Upper lobe of left lung (tissue), 6 donors: ENCODE data around the gene DUSP9. TPM values are rescaled to one million over a fixed set of nuclear protein-coding genes. Genes with fewer than 3 reads are reported as not detected.
A peak's percentile ranks its signal among the peaks of the same experiment; 100 is the strongest.

ENCODE experiments used
- ATAC-seq, 2 donors: fragments of 200-7000 bp; cut with Tn5 transposase; one replicate each; pipeline ENCODE4 v1.9.1; 2022; ENCODE audit warnings: mild to moderate bottlenecking in 2 of 2, moderate library complexity in 2 of 2; ENCODE audit not compliant: low FRiP score in 2 of 2
- DNase-seq, 2 donors: peaks; one replicate each; pipeline ENCODE4 v3.0.0-alpha.2; 2019 to 2020
- H3K27ac ChIP-seq, 4 donors: fragments of 200-600 bp; sonication (generic); one replicate each; pipeline ENCODE4 v1.5.1; 2016 to 2019
- H3K27me3 ChIP-seq, 4 donors: fragments of 200-600 bp; sonication (generic); one replicate each; pipeline ENCODE4 v1.5.1; 2017 to 2019
- H3K36me3 ChIP-seq, 4 donors: fragments of 200-600 bp; sonication (generic); one replicate each; pipeline ENCODE4 v1.5.1; 2016 to 2019
- H3K4me1 ChIP-seq, 4 donors: fragments of 200-600 bp; sonication (generic); one replicate each; pipeline ENCODE4 v1.5.1; 2018 to 2019
- H3K4me3 ChIP-seq, 4 donors: fragments of 200-600 bp; sonication (generic); one replicate each; pipeline ENCODE4 v1.5.1; 2017 to 2019; ENCODE audit warnings: mild to moderate bottlenecking in 2 of 4, moderate library complexity in 1 of 4
- H3K9me3 ChIP-seq, 4 donors: fragments of 200-600 bp; sonication (generic); one replicate each; pipeline ENCODE4 v1.5.1; 2018 to 2019
- EP300 ChIP-seq, 4 donors: sonication (generic); formaldehyde crosslinking; IDR thresholded peaks; one replicate each; pipeline ENCODE4 v1.5.1; 2017; ENCODE audit warnings: antibody characterized with exemption in 4 of 4, control low read depth in 2 of 4
- POLR2A ChIP-seq, 4 donors: fragments of 450-650 bp; IDR thresholded peaks; one replicate each; pipeline ENCODE4 v1.5.1; 2016 to 2017; ENCODE audit warnings: antibody characterized with exemption in 4 of 4, mild to moderate bottlenecking in 2 of 4
- POLR2AphosphoS5 ChIP-seq, 2 donors: sonication (generic); formaldehyde crosslinking; IDR thresholded peaks; one replicate each; pipeline ENCODE4 v1.5.1; 2017; ENCODE audit warnings: antibody characterized with exemption in 2 of 2
- WGBS, 2 donors: methylation state at CpG; one replicate each; pipeline ENCODE4 v1.1.5; 2017 to 2018; 5-methylcytosine and 5-hydroxymethylcytosine counted together
- total RNA-seq, 6 donors: library from RNA; depleted of rRNA in 4 of 6; stranded (reverse); fragments of >200 nt in 4 of 6; gene quantifications; one replicate each; pipeline versions ENCODE4 v1.1.0 to v1.2.1, GENCODE V29; 2016 to 2021
- TF ChIP-seq, protein P1 (sequence below), 6 experiments: fragments of 450-650 bp in 4 of 6; fragments of 200-600 bp in 2 of 6; sonication (generic) in 2 of 6; IDR thresholded peaks; one replicate each; pipeline ENCODE4 v1.5.1; 2016 to 2019; ENCODE audit warnings: antibody characterized with exemption in 6 of 6
- donor health status: DM: no; HTN: no; CAD: no; lungs with moderate emphysema.
- donor health status: DM: no; HTN: yes; CAD: no; lungs with severe emphysema.

The DUSP9 gene
- total RNA-seq, 6 donors from 2014 or later, result 0.14 to 0.44 (median 0.27) TPM; not detected in 3

DNA sequence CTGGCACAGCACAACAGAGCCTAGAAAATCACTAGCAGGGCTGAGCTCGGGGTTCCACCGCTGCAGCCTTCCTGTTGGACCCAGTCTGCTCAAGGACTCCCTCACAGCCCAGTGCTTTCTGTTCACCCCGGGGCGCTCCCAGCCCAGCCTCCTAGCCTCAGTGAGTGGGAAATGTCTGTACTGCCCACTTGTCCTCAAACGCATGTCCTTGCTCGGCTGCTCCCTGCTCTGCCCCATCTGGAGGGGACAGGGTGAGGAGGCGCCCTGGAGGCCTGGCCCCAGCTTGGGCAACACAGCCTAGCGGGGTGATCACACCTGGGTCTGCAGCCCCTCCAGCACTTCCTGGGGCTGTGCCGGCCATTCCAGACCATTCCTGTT lies 36.2 kb upstream of the DUSP9 start:
- Histone ChIP-seq H3K36me3 (no peaks in the 10 kb centered on the region), H3K9me3 (no peaks in the 10 kb centered on the region), H3K4me3 (peak overlapping the region in 1 of 4 donors; percentile 42), H3K27ac (no peak overlapping the region), H3K27me3 (peaks cover 0 to 8% (median 0%) of the 10 kb centered on the region in 4 donors), H3K4me1 (peaks cover 0 to 12% (median 9%) of the 10 kb centered on the region in 4 donors)
- 74 to 80% methylated on average over 3 to 9 of the region's 9 CpGs for WGBS, 2 donors
- no peak for DNase-seq
- no peak for ATAC-seq
- TF ChIP-seq POLR2A (IDR thresholded peaks at IDR 0.05) (no peak), POLR2AphosphoS5 (IDR thresholded peaks at IDR 0.05) (no peak), EP300 (IDR thresholded peaks at IDR 0.05) (no peak)
- TF ChIP-seq, protein P1, sequence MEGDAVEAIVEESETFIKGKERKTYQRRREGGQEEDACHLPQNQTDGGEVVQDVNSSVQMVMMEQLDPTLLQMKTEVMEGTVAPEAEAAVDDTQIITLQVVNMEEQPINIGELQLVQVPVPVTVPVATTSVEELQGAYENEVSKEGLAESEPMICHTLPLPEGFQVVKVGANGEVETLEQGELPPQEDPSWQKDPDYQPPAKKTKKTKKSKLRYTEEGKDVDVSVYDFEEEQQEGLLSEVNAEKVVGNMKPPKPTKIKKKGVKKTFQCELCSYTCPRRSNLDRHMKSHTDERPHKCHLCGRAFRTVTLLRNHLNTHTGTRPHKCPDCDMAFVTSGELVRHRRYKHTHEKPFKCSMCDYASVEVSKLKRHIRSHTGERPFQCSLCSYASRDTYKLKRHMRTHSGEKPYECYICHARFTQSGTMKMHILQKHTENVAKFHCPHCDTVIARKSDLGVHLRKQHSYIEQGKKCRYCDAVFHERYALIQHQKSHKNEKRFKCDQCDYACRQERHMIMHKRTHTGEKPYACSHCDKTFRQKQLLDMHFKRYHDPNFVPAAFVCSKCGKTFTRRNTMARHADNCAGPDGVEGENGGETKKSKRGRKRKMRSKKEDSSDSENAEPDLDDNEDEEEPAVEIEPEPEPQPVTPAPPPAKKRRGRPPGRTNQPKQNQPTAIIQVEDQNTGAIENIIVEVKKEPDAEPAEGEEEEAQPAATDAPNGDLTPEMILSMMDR (IDR thresholded peaks at IDR 0.05), result no peak

DNA sequence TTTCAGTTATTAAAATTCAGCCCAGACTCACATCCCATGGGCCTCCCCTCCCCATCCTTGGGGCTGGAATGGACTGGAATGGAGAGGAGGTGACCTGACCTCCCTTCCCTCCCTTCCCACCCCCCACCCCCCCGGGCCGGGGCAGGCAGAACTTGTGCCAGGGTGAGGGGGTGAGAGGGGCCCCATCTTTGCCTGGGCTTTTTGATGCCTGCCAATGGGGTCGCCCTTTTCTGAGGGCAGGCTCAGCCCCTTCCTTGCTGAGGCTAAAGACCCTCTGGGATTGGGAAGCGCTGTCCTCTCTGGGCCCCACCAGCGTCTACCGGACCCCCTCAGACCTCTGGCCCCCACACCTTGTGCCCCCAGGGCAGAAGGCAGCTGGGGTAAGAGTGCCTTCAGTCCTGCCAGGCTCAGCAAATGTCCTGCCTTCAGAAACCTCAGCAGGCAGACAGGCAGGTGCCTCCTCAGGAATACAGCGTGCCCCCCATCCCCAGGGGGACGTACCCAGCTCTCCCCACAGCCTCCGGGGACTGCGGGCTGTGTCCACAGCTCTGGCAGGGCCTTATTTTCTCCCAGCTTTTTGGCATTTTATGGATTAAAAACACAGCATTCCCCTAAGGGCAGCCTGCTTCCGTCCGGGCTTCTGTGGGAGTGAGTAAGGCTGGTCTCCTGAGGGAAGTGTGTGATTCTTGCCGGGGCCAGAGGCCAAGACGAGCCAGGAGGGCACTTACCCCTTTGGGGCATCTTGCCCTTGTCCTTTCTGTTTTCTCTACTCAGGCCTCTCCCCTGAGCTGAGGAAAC lies 35.5 kb upstream of the DUSP9 start:
- WGBS, 2 donors, result 74% methylated on average over 14 of the region's 14 CpGs; no CpG with 5 or more reads in 1 of the 2 donors
- Histone ChIP-seq H3K9me3 (no peaks in the 10 kb centered on the region), H3K27me3 (peaks cover 0 to 8% (median 0%) of the 10 kb centered on the region in 4 donors), H3K4me1 (peaks cover 0 to 12% (median 9%) of the 10 kb centered on the region in 4 donors), H3K36me3 (no peaks in the 10 kb centered on the region), H3K4me3 (no peak overlapping the region), H3K27ac (no peak overlapping the region)
- TF ChIP-seq, protein P1 (IDR thresholded peaks at IDR 0.05), result no peak
- TF ChIP-seq POLR2AphosphoS5 (IDR thresholded peaks at IDR 0.05) (no peak), POLR2A (IDR thresholded peaks at IDR 0.05) (no peak), EP300 (IDR thresholded peaks at IDR 0.05) (no peak)
- no peak for DNase-seq
- no peak for ATAC-seq

GRCh38 chrX:153612413-153612812 lies 34.6 kb upstream of the DUSP9 start:
- Histone ChIP-seq H3K27ac (no peak overlapping the region), H3K27me3 (peaks cover 0 to 8% (median 0%) of the 10 kb centered on the region in 4 donors), H3K4me1 (peaks cover 0 to 12% (median 9%) of the 10 kb centered on the region in 4 donors), H3K9me3 (no peaks in the 10 kb centered on the region), H3K4me3 (no peak overlapping the region), H3K36me3 (no peaks in the 10 kb centered on the region)
- TF ChIP-seq EP300 (IDR thresholded peaks at IDR 0.05) (no peak), POLR2A (IDR thresholded peaks at IDR 0.05) (no peak), POLR2AphosphoS5 (IDR thresholded peaks at IDR 0.05) (no peak)
- TF ChIP-seq, protein P1 (IDR thresholded peaks at IDR 0.05), result no peak
- DNase-seq, result no peak
- WGBS, 2 donors, result 70 to 73% methylated on average over 10 of the region's 10 CpGs
- no peak for ATAC-seq

DNA sequence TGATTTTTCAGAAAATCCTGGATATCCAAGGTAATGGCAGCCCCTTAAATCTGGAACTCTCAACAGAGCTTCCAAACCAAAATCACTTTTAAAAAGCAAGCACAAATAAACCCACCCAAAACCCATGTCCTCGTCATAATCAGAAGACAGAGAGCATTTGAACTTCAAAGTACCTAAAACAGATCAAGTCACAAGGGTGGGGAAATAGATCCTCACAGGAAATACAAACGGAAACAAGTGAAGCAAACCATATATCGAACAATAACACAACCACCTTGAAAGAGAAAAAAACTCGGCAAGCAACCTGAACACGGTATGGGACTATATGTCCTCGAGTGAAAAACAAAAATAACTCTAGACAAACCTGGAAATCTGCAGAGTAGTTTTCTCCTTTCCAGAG lies 32.2 kb upstream of the DUSP9 start:
- TF ChIP-seq POLR2AphosphoS5 (IDR thresholded peaks at IDR 0.05) (no peak), EP300 (IDR thresholded peaks at IDR 0.05) (no peak), POLR2A (IDR thresholded peaks at IDR 0.05) (no peak)
- TF ChIP-seq, protein P1 (IDR thresholded peaks at IDR 0.05), result no peak
- peaks cover 0 to 8% (median 0%) of the 10 kb centered on the region in 4 donors for H3K27me3 ChIP-seq

More for the DNA sequence above, 32.2 kb upstream of the DUSP9 start:
- DNase-seq (no peak), ATAC-seq (no peak)
- Histone ChIP-seq H3K4me1 (peaks cover 0 to 8% (median 7%) of the 10 kb centered on the region in 4 donors), H3K27ac (no peak overlapping the region), H3K9me3 (no peaks in the 10 kb centered on the region), H3K4me3 (no peak overlapping the region), H3K36me3 (no peaks in the 10 kb centered on the region)
- WGBS, 2 donors, result 66 to 69% methylated on average over 6 of the region's 6 CpGs
